GM18519 (cell line): ENCODE results near the gene SRSF10.
"Not testable (repeated sequence)": the region's sequence is repeated elsewhere in the genome, so short reads cannot be mapped to it uniquely, and the experiment has no call there.

Experiments
- ATAC-seq: cut with Tn5 transposase; IDR thresholded peaks from one replicate; pipeline ENCODE4 v1.9.1; 2021; ENCODE audit warnings: mild to moderate bottlenecking, moderate library complexity; ENCODE audit not compliant: unreplicated experiment, low FRiP score

The SRSF10 gene

DNA sequence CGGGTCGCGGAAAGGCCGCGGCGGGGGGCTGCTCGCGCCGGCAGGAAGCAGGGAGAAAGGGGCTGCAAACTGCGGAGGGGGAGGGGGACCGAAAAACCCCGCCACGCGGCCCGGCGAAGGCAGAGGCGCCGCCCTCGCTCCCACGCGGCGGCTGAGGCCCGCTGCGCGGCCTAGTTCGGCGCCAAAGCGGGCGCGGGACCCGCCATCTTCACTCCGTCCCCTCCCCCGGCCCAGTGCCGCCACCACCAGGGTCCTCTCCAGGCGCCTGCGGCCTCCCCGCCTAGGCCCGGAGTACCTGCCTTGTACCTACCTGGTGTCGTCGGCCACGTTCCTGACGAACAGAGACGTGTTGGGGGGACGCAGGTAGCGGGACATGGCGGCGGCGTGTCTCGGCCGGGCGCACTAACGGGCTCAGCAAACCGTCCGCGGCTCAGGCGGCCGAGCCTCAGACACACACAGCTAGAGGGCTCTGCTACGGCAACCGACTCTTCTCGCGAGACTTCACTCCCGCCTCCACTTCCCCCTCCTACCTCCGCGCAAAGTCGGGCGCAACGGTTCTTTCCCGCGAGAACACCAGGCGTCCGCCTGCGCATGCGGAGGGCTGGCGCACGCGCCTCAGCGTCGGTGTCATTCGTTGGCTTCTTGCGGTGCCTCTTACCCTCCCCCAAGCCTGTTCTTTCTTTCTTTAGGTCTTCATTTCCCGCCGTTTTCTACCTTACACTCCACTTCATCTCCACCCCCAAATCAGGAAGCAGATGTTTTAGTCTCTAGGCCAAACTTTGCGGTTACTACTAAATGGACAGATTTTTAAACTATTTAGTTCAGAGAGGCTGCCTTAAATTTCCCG lies at the start of gene SRSF10:
Gene SRSF10, minus strand, starts transcription at position 447 of the 847 bp plus-strand sequence. Its CDS starts 72 bp downstream, at position 375.
- ATAC-seq: peak; percentile 64

DNA sequence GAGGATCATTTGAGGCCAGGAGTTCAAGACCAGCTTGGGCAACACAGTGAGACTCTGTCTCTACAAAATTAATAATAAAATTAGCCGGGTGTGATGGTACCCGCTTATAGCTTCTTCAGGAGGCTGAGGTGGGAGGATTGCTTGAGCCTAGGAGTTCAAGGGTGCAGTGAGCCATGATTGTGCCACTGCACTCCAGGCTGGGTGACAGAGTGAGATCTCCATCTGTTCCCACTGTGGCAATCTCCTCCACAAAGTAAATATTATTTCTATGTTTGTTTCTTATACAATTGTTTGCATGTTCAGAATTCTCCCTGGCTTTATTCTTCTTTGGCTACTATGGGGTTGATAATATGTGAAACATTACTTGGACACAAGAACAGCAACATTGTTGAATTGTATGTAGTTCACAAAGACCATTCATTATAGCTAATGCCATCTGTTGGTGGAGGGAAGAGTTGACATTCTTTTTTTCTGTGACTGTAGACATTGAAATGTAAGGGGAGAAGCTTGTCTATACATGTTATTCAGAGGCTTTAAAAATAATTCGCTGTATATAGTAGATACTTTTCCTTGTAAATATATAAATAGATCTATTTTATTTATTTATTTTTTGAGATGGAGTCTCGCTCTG lies 47.8 kb upstream of the SRSF10 start:
- no peak for ATAC-seq

DNA sequence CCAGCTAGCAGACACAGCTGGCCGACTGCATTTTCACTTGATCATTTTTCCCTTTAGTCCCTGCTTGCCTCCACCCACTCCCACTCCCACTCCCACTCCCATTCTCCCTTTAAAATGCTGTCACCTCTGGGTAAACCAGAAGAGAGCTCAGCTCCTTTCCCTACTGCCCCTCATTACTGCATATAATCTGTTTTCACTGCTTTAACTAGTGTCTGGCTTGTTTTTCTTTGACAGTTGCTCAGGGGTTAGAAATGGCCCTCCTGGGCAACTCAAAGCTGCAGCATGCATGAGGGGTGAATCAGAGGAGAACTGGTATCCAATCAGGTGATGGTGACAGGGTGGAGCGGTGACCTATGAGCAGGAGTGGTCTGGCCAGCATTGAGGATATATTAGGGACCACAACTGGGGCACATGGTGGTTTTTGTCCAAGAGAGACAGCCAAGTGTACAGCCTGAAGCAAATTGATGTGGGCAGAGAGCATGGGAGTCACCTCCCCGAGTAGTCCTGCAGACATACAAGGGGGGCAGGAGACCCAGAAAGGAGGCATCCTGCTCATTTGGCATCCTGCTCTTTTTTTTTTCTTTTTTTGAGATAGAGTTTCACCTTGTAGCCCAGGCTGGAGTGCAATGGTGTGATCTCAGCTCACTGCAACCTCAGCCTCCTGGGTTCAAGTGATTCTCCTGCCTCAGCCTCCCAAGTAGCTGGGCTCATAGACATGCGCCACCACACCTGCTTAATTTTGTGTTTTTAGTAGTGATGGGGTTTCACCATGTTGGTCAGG lies 42.6 kb upstream of the SRSF10 start:
- ATAC-seq: no peak

DNA sequence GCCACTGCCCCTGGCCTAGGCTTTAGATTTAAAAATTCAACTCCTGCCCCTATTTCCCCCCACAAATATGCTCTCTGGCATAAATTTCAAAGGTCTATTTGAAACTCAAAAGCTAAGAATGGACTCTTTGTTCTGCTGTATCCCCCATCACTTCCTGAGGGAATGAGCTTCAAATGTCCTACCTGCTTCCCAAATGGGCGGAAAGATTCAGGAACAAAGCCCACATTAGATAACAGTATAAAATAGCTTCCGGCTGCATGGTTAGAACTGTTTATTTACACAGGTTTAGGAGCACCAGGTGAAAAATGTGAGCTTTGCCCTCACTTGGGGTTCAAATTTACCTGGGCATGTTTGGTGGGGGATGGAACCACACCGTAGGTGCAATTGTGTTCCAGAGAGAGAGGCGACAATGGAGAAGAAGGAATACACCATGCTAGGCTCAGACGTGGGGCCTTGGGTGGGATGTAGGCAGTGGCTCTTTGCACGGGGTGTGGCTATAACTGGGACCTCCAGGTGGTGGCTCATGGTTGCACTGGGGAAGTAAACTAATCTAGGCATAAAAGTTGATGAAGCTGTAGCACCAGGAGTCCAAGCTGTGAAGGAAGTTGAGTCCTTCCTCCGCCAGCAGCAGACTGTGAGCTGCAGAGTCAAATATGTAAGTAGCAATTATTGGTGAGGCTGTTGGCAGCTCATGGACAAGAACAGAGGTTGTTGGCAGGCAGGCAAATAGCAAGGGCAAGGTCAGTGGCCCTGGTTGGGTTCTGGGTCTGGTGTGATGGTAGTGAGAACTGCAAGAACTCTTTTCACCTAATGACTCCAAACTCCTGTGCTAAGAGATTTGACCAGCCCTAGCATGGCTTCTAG lies 41.5 kb upstream of the SRSF10 start:
- ATAC-seq: no peak

DNA sequence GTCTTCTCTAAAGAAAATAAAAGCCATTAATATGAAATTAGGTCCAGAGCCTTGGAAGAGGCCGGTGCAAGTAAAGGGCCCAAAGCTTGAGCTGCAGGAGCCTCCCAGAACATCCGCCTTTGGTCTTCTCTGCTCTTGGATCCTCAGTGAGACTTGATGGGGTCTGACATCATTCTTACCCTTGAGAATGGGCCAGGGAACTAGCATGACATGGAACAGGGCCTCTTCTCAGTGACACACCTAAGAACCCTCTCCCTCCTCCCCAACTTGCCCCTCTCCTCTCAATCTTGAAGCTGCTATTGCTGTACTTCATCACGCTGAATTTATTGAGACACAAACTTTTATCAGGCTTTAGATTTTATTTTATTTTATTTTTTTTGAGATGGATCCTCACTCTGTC lies 40.3 kb upstream of the SRSF10 start:
- ATAC-seq: no peak

DNA sequence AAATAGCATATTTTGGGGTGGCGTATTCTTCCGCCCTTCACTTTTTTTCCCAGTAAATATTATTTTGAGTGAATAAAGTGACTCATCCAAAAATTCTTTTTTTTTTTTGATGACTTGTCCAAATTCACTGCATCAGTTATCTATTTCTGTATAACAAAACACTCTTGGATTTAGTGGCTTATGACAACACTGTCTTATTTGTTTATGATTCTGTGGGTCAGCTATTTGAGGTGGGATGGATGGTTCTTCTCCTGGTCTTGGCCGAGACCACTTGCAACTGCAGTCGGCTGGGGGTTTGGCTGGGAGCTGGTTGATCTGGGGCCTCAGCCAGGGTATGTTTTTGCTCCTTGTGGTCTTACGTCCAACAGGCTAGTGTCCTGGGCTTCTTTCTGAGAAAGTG lies 39.9 kb upstream of the SRSF10 start:
- no peak for ATAC-seq

DNA sequence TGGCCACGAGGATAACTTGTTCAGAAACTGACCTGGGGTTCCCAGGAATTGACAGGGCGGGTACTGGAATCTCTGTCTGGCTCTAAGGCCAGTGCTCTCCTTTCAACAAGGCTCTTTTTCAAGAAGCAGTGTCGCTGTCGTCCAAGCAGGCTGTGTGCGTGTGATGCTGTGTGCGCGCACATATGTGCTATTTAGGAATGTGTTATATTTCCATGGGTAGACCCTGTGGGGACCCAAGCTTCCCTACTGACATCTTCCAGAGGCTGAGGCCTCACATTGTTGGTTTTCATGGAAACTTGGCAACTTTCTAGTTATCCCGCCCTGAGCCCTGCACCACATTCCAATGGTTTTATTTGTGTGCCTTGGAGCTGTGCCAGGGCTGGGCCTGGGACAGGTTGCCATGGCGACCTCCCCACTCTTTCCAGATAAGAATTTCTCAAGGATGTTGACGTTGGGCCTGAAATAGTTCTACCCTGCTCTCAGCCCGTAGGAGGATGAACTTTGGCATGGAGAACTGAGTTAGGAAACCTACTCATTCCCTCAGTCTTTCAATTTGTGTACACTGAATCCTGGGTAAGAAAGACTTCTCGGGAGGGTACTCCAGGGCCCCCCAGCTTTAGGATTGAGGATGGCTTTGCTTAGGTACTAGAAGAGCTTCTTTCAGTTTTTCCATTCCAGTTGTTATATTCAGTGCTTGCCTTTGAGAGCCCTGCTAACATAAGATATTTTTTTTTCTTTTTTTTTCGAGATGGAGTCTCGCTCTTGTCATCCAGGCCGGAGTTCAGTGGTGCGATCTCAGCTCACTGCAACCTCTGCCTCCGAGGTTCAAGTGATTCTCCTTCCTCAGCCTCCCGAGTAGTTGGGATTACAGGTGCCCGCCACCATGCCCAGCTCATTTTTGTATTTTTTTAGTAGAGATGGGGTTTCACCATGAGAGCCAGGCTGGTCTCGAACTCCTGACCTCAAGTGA lies 38.8 kb upstream of the SRSF10 start:
- ATAC-seq: no peak

DNA sequence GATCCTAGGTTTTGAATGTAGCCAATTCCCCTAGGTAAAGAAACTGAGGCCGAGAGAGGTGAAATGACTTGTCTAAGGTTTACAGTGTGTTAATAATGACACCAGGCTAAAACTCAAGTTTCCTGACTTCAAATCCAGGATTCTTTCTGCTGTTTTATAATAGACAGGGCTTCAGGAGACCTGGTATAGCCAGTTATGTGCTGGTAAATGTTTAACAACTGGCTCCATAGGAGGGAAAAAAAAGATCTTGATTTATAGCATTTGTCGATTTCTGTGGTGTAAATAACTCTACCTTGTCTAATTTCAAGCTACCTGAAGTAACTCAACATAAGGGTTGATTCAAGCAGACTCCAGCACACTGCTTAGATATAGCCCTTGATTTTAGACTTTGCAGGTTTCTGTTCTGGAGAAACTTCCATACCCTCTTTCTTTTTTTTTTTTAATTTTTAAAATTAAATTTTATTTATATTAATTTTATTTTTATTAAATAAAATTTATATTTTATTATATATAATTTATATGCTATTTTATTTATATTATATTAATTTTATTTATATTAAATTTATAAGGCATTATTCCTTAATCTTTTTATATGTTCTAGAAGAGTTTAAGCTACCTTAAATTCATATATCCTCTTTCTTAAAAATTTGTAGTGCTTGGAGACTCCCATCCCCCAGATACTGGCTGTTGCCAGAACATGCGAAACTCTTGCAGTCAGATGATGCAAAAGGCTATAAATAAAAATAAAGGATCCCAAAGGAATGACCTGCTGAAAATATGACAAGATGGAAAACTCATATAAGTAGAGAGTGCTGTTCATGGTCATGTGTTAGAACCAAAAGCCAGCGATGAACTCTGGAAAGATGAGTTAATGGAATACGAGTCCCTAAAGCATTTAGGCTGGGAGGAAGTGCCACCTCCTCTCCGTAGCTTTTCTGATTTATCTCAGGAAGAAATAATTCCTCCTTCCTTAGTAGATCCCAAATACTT lies 35.4 kb upstream of the SRSF10 start:
- ATAC-seq: no peak

DNA sequence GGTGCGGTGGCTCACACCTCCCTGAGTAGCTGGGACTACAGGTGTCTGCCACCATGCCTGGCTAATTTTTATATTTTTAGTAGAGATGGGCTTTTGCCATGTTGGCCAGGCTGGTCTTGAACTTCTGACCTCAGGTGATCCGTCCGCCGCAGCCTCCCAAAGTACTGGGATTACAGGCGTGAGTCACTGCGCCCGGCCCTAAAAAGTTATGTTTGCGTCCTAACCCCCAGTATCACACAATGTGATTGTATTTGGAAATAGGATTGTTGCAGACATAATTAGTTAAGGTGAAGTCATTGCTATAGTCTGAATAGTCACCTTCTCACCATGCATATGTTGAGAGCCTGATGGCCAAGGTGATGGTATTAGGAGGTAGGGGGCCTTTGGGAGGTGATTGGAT lies 32.8 kb upstream of the SRSF10 start:
- ATAC-seq: not testable (repeated sequence)

DNA sequence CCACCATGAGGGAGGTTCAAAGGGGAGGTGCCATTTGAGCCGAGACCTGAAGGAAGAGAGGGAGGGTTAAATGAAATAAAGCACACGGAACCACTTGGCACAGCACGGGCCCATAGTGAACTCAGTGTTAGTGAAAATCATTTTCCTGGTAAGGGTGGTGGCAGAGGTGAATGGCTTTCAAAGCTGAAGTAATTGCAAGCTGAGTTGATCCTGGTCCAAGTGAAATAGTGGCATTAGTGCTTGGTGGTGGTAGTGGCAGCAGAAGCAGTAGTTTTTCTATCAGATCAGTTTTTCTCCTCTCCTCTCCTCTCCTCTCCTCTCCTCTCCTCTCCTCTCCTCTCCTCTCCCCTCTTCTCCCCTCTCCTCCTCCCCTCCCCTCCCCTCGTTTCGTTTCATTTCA lies 30.5 kb upstream of the SRSF10 start:
- no peak for ATAC-seq

DNA sequence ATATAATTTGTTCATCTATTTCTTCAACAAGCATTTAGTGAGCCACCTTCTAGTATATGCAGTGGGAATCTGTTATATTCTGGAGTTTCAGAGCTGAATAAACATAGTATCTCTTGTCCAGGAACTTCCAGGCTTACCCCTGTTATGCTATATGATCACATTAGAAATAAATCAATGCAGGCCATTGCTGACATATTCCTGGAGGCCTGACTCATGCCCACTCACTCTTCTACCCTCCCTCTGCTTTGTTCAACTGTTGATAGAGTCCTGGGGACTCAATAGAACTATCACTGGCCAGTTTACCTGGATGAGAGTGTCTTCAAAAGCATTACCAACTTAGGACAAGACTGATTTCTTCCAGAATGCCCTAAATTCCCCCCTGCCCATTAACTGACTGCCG lies 29.3 kb upstream of the SRSF10 start:
- ATAC-seq: no peak

DNA sequence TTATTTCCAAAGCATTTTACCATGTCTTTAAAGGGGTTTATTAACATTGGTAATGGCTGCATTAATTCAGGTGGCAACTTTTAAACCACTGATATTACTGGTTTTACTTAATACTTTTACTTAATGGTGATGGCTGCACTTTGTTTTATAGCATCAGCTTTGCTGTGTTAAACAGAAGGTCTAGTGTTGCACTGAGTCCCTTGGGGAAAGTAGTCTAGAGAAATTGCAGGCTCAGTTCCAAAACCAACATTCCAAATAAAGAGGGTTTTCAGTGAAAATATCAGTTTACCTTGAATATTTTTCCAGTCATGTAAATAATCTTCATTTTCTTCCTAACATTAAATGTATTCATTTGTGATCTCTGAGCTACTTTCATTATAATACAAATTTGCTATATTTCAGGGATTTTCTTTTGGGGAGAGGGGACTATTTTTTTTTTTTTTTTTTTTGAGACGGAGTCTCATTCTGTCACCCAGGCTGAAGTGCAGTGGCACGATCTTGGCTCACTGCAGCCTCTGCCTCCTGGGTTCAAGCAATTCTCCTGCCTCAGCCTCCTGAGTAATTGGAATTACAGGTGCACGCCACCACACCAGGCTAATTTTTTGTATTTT lies 28.6 kb upstream of the SRSF10 start:
- ATAC-seq: not testable (repeated sequence)

DNA sequence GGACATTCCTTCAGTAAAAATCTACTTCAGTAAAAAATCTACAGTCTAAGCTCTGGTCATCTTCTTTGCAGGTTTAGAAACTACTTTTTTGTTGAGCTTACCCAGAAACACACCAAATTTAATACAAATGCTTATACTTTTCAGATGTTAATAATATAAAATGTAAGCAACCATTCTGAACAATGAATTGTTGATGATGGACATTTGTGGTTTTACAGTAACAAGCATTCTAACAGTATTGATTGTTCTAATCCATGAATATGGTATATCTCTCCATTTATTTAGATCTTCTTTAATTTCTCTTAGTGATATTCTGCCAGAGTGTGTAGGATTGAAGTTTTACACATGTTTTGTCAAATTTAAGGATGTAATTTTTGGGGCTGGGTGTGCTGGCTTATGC lies 27.0 kb upstream of the SRSF10 start:
- ATAC-seq: no peak

DNA sequence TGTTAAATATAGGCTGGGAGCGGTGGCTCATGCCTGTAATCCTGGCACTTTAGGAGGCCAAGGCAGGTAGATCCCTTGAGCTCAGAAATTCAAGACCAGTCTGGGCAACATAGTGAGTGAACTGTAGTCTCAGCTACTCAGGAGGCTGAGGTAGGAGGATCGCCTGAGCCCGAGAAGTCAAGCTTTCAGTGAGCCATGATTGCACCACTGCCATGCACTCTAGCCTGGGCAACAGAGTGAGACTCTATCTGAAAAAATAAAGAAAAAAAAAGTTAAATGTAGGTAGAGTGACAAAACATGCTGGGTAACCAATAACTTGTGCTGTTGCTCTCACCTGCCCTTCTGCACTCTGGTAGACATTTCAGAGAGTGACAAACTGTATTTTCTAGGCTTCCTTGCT lies 25.0 kb upstream of the SRSF10 start:
- ATAC-seq: no peak

DNA sequence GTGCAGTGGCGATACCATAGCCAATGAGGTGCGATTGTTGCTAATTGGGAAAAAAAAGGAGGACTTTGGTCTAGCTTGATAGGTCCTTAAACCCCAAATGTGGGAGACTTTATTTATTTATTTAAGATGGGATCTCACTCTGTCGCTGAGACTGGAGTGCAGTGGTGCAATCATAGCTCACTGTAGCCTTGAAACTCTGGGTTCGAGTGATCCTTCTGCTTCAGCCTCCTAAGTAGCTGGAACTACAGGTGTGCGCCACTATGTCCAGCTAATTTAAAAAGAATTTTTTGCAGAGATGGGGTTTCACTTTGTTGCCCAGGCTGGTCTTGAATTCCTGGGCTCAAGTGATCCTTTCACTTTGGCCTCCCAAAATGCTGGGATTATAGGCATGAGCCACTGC lies 24.0 kb upstream of the SRSF10 start:
- ATAC-seq: no peak

DNA sequence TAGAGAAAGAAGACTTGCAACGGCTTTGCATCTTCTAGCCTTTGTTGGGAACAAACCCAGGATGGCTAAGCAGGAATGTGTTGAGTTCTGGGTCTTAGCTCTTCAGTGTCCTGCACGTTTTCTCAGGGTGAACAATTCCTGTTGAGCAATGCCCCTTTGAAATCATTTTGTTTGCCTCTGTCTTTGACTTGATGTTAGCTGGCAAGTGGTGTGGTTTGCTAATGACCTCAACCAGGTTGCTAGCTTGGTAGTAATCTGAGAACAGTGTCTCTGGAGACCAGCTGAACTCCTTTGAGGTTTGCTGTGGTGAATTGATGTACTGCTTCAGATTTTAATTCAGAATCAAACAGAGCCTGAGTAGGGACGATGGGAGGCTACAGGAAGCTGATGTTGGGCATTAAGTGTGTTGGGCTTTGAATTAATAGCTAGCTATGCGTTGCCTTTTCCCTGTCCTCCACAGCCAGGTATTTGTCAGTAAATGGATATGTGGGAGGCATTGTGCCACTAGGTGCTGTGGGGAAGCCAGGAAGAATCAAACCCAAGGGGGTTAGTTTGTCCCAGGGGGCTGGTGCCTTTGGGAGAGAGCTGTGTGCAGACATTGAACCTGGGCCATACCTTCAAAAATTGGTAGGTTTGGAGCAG lies 23.3 kb upstream of the SRSF10 start:
- ATAC-seq: no peak

DNA sequence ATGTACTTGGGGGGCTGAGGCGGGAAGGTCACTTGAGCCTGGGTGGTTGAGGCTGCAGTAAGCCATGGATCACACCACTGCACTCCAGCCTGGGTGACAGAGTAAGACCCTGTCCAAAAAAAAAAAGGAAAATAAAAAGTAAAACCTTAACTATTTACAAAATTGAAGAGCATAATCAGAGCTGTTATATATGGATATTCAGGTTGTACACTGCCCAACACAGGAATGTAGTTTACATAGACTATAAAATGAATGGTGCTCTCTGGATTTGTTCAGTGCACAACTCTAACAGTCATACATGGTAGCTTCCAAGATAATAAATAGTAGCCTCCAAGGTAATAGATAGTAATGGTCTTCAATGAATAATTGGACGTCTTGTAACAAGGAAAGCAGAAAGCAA lies 22.6 kb upstream of the SRSF10 start:
- no peak for ATAC-seq
